Measurements from ENCODE around the gene ZDHHC24.

DNA sequence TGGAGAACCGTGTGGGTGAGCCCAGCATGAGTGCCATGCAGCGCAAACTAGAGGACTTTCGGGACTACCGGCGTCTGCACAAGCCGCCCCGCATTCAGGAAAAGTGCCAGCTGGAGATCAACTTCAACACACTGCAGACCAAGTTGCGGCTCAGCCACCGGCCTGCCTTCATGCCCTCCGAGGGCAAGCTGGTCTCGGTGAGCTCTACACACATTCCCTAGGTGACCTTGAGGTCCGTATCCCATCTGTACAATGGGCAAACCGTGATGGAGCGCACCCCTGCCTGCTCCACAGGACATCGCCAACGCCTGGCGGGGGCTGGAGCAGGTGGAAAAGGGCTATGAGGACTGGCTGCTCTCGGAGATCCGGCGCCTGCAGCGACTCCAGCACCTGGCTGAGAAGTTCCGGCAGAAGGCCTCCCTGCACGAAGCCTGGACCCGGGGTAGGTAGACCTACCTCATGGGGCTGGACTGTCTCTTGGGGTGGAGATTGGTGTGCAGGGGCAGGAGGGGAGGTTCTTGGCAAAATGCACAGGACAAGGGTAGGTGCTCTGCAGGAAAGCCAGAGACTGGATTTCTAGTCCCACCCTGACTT is 12.0 kb upstream of the ZDHHC24 start:
- TF ChIP-seq, protein P1, sequence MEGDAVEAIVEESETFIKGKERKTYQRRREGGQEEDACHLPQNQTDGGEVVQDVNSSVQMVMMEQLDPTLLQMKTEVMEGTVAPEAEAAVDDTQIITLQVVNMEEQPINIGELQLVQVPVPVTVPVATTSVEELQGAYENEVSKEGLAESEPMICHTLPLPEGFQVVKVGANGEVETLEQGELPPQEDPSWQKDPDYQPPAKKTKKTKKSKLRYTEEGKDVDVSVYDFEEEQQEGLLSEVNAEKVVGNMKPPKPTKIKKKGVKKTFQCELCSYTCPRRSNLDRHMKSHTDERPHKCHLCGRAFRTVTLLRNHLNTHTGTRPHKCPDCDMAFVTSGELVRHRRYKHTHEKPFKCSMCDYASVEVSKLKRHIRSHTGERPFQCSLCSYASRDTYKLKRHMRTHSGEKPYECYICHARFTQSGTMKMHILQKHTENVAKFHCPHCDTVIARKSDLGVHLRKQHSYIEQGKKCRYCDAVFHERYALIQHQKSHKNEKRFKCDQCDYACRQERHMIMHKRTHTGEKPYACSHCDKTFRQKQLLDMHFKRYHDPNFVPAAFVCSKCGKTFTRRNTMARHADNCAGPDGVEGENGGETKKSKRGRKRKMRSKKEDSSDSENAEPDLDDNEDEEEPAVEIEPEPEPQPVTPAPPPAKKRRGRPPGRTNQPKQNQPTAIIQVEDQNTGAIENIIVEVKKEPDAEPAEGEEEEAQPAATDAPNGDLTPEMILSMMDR (IDR thresholded peaks at IDR 0.05): no peak
- no peak for TF ChIP-seq POLR2A (IDR thresholded peaks at IDR 0.05)

All from esophagus squamous epithelium (tissue), 4 donors.